Lower leg skin (tissue), 4 donors: ENCODE results near the gene BABAM2. TPM values are rescaled to one million over a fixed set of nuclear protein-coding genes. Genes with fewer than 3 reads are reported as not detected.
A peak's percentile ranks its signal among the peaks of the same experiment; 100 is the strongest.
"Not testable (repeated sequence)": the region's sequence is repeated elsewhere in the genome, so short reads cannot be mapped to it uniquely, and the experiment has no call there.

Experiments
- DNase-seq, 2 donors: peaks; one replicate each; pipeline ENCODE4 v3.0.0-alpha.2; 2019; ENCODE audit warnings: low spot score in 2 of 2
- H3K4me3 ChIP-seq: fragments of 200-600 bp; sonication (generic); 2 replicates; pipeline ENCODE4 v1.5.1; 2017; ENCODE audit warnings: mild to moderate bottlenecking, low read depth; ENCODE audit not compliant: poor library complexity, severe bottlenecking
- POLR2A ChIP-seq, 2 donors: fragments of 450-650 bp; IDR thresholded peaks; one replicate each; pipeline ENCODE4 v1.6.1; 2016 to 2017; ENCODE audit warnings: antibody characterized with exemption in 2 of 2, mild to moderate bottlenecking in 1 of 2, moderate library complexity in 1 of 2
- WGBS, 2 donors: methylation state at CpG; one replicate each; pipeline ENCODE4 v1.1.5; 2018; 5-methylcytosine and 5-hydroxymethylcytosine counted together
- intact Hi-C: fragments of 100-400 bp; cut with DNase I; formaldehyde crosslinking; loops from one replicate; pipeline ENCODE4 v1.15.0; 2023; ENCODE audit warnings: low total_unique reads
- total RNA-seq, 4 donors: library from RNA; depleted of rRNA; stranded (reverse); fragments of >200 nt; gene quantifications; one replicate each; pipeline ENCODE4 v1.1.0, GENCODE V29; 2016
- TF ChIP-seq, protein P1 (sequence below), 3 donors: fragments of 450-650 bp; IDR thresholded peaks; one replicate each; pipeline ENCODE4 v1.5.1; 2016; ENCODE audit warnings: antibody characterized with exemption in 3 of 3, mild to moderate bottlenecking in 3 of 3, moderate library complexity in 2 of 3

The BABAM2 gene
- total RNA-seq, 4 donors from 2014 or later = 18.4 to 28.5 (median 23.9) TPM

DNA sequence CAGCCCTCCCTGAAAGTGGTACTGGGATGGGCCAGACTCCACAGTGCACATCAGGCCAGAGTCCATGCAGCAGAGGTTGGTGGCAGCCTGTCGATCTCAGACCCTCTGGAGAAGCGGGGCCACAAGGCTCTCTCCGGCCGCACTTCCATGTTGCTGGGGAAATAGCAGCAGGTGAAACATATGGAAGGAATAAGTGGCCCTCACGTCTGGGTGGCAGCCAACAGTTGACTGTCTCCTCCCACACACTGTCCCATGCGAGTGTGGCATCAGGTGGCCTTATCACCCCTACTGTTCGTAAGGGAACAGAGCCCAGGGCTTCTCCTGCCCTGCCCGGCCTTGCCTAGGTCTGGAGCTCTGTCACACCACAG, 444.0 kb downstream of the BABAM2 start:
- H3K4me3 ChIP-seq = no peak overlapping the region

DNA sequence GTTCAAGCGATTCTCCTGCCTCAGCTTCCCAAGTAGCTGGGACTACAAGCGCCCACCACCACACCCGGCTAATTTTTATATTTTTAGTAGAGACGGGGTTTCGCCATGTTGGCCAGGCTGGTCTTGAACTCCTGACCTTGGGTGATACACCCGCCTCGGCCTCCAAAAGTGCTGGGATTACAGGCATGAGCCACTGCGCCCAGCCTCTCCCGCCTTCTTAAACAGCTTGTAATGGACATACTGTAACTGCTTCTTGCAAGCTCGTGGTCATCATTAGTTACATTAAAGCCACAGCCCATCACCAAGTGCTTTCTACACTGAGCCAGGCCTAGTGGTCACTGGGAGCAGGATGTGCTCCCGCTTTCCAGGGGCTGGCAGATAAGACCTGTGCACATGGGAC, 444.7 kb downstream of the BABAM2 start:
- intact Hi-C loops, H3K4me3 ChIP-seq: not testable (repeated sequence)
- peak in 1 of 2 donors; percentile 71 for DNase-seq
- 99% methylated on average over 11 of the region's 11 CpGs for WGBS, 2 donors

More for the DNA sequence above, 444.0 kb downstream of the BABAM2 start:
- 82 to 83% methylated on average over 8 of the region's 8 CpGs for WGBS, 2 donors
- DNase-seq = no peak
- no peak for TF ChIP-seq POLR2A (IDR thresholded peaks at IDR 0.05)
- intact Hi-C loops = no loop called here

DNA sequence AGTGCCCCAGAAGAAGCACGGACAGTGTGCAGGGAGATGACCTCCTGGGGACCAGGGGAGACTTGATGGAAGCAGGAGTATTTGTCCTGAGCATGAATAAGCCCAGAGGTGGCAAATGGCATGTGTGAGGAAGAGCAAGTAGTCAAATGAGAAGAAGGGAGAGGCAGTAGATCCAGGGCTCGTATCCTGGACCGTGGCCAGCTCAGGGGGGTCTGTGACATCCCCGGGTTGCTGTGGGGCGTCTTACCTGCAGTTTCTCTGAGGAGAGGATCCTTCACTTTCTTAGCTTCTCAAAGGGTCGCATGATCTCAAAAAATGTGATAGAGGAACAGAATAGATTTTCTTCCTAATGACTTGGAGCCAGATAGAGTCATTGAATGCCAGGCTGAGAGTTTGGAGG, 445.1 kb downstream of the BABAM2 start:
- H3K4me3 ChIP-seq = no peak overlapping the region
- WGBS, 2 donors = 91 to 93% methylated on average over 6 of the region's 6 CpGs
- intact Hi-C loops = no loop called here
- TF ChIP-seq, protein P1, sequence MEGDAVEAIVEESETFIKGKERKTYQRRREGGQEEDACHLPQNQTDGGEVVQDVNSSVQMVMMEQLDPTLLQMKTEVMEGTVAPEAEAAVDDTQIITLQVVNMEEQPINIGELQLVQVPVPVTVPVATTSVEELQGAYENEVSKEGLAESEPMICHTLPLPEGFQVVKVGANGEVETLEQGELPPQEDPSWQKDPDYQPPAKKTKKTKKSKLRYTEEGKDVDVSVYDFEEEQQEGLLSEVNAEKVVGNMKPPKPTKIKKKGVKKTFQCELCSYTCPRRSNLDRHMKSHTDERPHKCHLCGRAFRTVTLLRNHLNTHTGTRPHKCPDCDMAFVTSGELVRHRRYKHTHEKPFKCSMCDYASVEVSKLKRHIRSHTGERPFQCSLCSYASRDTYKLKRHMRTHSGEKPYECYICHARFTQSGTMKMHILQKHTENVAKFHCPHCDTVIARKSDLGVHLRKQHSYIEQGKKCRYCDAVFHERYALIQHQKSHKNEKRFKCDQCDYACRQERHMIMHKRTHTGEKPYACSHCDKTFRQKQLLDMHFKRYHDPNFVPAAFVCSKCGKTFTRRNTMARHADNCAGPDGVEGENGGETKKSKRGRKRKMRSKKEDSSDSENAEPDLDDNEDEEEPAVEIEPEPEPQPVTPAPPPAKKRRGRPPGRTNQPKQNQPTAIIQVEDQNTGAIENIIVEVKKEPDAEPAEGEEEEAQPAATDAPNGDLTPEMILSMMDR (IDR thresholded peaks at IDR 0.05) = no peak
- TF ChIP-seq POLR2A (IDR thresholded peaks at IDR 0.05) = no peak
- DNase-seq = peak in 1 of 2 donors; percentile 78

DNA sequence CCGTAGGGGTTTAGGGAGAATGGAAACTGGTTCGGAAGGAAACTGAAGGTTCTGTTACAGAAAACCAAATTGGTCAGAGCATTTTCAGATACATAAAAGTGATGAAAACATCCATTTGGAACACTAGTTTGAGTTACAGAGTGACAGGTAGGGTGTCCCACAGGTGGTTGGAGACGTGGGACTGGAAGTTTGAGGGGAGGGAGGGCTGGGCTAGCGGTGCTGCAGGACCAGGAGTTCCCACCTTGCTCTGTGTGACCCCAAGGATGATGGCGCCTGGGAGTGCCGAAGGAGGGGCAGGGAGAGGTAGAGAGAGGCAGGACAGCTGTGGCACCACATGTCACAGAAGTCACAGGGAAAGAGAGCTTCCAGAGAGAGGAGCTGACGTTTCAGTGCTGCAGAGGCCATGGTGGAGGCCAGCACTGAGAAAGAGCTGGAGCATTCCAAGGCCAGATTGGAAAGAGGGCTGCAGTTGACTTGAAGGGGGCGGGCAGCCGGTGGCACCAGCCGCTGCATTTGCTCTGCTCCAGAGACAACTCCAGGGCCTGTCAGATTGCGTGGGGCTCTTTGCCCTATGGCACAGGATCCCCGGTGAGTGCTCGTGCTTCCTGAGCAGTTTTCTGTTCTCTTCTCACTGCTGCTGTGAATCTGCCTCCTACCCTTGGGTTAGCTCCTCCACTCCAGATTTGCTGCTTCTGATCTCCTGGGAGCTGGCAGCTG, 445.9 kb downstream of the BABAM2 start:
- no peak overlapping the region for H3K4me3 ChIP-seq
- WGBS, 2 donors = 85 to 91% methylated on average over 13 of the region's 13 CpGs
- intact Hi-C loops = no loop called here
- TF ChIP-seq POLR2A (IDR thresholded peaks at IDR 0.05) = no peak
- TF ChIP-seq, protein P1 (IDR thresholded peaks at IDR 0.05) = no peak
- peak in 1 of 2 donors; percentile 64 for DNase-seq

DNA sequence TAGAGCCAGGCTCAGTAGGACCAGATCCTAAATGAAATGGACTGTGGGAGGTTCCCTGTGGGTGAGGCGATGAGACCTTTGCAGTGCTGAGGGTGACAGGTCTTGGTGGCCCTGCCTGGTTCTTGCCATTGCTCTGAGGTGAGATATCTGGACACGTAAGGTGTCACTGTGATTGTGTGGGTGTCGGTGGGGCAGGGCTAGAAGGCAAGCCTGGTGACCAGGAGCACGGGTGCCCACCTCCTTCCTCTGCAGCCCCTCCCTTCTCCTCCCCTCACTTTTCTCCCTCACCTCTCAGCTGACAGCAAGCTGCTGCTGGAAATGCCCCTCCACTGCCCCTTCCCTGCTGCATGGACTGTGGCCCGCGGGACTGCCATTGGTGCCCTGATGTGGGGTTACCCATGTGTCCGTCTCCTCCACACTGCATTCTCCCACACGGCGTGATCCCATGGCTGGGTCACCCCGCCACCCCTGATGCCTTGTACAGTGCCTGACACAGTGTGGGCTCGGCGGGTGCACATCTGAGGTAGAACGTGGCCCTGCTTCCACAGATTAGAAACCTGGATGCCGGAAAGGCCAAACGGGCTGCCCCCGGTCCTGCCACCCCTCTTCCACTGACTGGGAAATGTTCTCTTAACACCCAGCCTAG, 446.6 kb downstream of the BABAM2 start:
- no peak overlapping the region for H3K4me3 ChIP-seq
- TF ChIP-seq POLR2A (IDR thresholded peaks at IDR 0.05) = no peak
- TF ChIP-seq, protein P1 (IDR thresholded peaks at IDR 0.05) = no peak
- WGBS, 2 donors = 86 to 92% methylated on average over 16 of the region's 16 CpGs
- intact Hi-C loops = no loop called here
- peak in 1 of 2 donors; percentile 85 for DNase-seq

DNA sequence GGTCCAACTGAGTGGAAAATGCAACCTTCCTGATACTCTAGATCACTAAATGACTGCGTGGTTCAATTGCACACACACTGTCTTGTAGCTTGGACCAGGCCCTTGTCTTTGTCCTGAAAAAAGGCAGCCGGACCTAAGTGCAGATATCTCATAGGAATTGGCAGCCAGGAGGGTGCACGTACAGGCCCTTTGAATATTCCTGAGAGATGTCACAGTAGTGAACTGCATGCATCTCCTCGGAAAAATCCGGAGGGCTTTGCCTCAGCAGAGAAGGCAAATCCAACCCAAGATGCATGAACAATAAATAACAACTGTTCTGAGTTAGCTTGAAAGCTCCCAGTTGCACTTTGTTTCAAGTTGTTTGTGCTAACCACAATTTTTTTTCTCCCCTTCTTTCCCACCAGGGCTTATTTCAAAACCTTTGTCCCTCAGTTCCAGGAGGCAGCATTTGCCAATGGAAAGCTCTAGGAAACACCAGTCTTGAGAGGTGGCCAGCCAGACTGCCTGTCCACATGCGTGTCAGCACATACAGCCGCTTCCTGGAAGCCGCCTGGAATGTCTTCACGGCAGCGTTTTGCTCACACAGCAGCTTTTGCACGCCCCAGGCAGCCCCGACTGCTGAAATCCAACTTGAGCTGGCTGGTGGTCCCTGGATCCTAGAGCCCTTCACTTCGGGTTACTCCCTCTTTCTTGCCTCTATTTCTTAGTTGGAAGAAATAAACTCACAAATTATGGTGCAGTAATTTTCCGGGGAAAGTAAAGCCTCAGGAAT, 447.7 kb downstream of the BABAM2 start:
- intact Hi-C loops = no loop called here
- WGBS, 2 donors = 30 to 35% methylated on average over 14 of the region's 14 CpGs
- peak; percentile 78 to 95 for DNase-seq
- no peak overlapping the region for H3K4me3 ChIP-seq
- TF ChIP-seq, protein P1 (IDR thresholded peaks at IDR 0.05) = no peak
- no peak for TF ChIP-seq POLR2A (IDR thresholded peaks at IDR 0.05)
